ENCODE results near the gene TMEM116. TPM values are rescaled to one million over a fixed set of nuclear protein-coding genes. Genes with fewer than 3 reads are reported as not detected.
A peak's percentile ranks its signal among the peaks of the same experiment; 100 is the strongest.
"Not testable (repeated sequence)": the region's sequence is repeated elsewhere in the genome, so short reads cannot be mapped to it uniquely, and the experiment has no call there.

Gene TMEM116
- total RNA-seq, 1 donor from 2014 or later = 5.3 TPM

- DNase-seq (ENCODE audit: low read depth) = no peak
- TF ChIP-seq, protein P1, sequence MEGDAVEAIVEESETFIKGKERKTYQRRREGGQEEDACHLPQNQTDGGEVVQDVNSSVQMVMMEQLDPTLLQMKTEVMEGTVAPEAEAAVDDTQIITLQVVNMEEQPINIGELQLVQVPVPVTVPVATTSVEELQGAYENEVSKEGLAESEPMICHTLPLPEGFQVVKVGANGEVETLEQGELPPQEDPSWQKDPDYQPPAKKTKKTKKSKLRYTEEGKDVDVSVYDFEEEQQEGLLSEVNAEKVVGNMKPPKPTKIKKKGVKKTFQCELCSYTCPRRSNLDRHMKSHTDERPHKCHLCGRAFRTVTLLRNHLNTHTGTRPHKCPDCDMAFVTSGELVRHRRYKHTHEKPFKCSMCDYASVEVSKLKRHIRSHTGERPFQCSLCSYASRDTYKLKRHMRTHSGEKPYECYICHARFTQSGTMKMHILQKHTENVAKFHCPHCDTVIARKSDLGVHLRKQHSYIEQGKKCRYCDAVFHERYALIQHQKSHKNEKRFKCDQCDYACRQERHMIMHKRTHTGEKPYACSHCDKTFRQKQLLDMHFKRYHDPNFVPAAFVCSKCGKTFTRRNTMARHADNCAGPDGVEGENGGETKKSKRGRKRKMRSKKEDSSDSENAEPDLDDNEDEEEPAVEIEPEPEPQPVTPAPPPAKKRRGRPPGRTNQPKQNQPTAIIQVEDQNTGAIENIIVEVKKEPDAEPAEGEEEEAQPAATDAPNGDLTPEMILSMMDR (conservative IDR thresholded peaks at IDR 0.05; ENCODE audit: low read depth, low read length) = no peak
- H3K4me3 ChIP-seq (ENCODE audit: low read depth, low read length) = no peak overlapping the region
These were observed 4.0 kb downstream of the TMEM116 start for GRCh38 chr12:112008918-112009317.

GRCh38 chr12:112007945-112008344, 5.0 kb downstream of the TMEM116 start:
- DNase-seq (ENCODE audit: low read depth) = no peak
- no peak overlapping the region for H3K4me3 ChIP-seq (ENCODE audit: low read depth, low read length)
- TF ChIP-seq, protein P1 (conservative IDR thresholded peaks at IDR 0.05; ENCODE audit: low read depth, low read length) = no peak

GRCh38 chr12:112005419-112006395, 7.3 kb downstream of the TMEM116 start:
- DNase-seq (ENCODE audit: low read depth) = no peak
- H3K4me3 ChIP-seq (ENCODE audit: low read depth, low read length) = peak overlapping the region; percentile 8
- TF ChIP-seq, protein P1 (conservative IDR thresholded peaks at IDR 0.05; ENCODE audit: low read depth, low read length) = no peak

- TF ChIP-seq, protein P1 (conservative IDR thresholded peaks at IDR 0.05; ENCODE audit: low read depth, low read length) = no peak
- no peak overlapping the region for H3K4me3 ChIP-seq (ENCODE audit: low read depth, low read length)
- DNase-seq (ENCODE audit: low read depth) = no peak
These were observed 8.9 kb downstream of the TMEM116 start for GRCh38 chr12:112004041-112004440.

GRCh38 chr12:112001576-112001975, 11.4 kb downstream of the TMEM116 start:
- H3K4me3 ChIP-seq (ENCODE audit: low read depth, low read length) = no peak overlapping the region
- TF ChIP-seq, protein P1 (conservative IDR thresholded peaks at IDR 0.05; ENCODE audit: low read depth, low read length) = no peak
- DNase-seq (ENCODE audit: low read depth) = no peak

DNA sequence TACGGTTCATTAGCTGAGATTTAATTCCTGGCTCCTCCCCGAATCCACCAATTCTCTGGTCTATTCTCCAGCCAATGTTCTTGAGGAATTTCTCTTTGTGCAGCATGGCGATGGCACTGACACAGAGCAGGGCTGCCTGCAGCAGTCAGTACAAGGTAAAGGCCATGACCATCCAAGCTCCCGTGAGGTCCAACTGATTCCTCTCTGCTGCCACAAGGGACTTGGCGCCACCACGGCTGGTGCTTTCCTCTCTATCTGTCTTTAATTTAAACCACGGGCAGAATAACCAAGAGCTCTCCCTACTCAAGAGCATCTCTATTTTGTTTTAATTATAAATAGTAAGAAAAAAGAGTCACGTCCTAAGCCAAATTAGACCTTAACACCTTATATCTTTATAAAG, 12.1 kb downstream of the TMEM116 start:
- TF ChIP-seq, protein P1 (conservative IDR thresholded peaks at IDR 0.05; ENCODE audit: low read depth, low read length) = no peak
- no peak overlapping the region for H3K4me3 ChIP-seq (ENCODE audit: low read depth, low read length)
- no peak for DNase-seq (ENCODE audit: low read depth)

DNA sequence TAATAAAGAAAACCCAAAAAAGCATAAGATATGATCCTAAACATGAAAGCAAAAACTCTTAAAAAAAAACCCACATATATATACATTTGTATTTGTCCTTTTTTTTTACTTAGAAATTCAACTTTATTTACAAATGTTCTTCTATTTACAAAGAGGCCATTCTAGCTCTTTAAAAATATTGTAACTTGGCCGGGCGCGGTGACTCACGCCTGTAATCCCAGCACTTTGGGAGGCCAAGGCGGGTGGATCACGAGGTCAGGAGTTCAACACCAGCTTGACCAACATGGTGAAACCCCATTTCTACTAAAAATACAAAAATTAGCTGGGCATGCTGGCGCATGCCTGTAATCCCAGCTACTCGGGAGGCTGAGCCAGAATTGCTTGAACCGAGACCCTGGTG, 13.8 kb downstream of the TMEM116 start:
- not testable (repeated sequence) for H3K4me3 ChIP-seq (ENCODE audit: low read depth, low read length); DNase-seq (ENCODE audit: low read depth)

Measured in epithelial cell of proximal tubule (primary cell).